ENCODE data around the gene ALK.

The ALK gene

DNA sequence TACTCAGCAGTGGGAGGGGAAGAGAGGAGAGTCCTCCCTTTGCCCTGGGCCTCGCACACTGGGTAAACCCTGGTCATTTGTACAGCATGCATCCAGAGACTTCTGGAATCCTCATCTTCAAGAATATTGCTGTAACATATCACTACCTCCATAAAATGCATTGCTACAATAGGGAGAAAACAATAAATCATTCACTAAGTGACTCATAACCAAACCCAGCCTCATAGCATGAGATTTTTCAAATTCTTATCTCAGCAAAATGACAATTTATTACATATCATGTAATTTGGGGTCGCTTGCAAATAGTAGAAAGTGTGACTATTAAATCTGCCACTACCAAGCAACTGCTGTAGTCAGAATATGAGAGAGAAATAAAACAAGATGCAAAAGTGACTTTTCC, 189.4 kb downstream of the ALK start:
- Histone ChIP-seq H3K9me3 (ENCODE audit: control insufficient read depth in 1 of 2, low read length in 2 of 2) (no peaks in the 10 kb centered on the region), H3K27ac (ENCODE audit: low read length) (no peak overlapping the region), H3K4me3 (ENCODE audit: low read depth in 1 of 2, low read length in 2 of 2) (no peak overlapping the region), H3K36me3 (ENCODE audit: control insufficient read depth in 1 of 2, insufficient read depth in 2 of 2, low read length in 2 of 2) (no peaks in the 10 kb centered on the region), H3K27me3 (ENCODE audit: low read depth, low read length) (no peaks in the 10 kb centered on the region), H3K4me1 (ENCODE audit: control insufficient read depth in 1 of 2, insufficient read depth in 2 of 2, low read length in 2 of 2) (no peaks in the 10 kb centered on the region)

- H3K4me1 ChIP-seq (ENCODE audit: control insufficient read depth in 1 of 2, insufficient read depth in 2 of 2, low read length in 2 of 2): no peaks in the 10 kb centered on the region
Measured at GRCh38 chr2:29729932-29730331, 191.5 kb downstream of the ALK start.

GRCh38 chr2:29729401-29729800, 192.0 kb downstream of the ALK start:
- Histone ChIP-seq H3K36me3 (ENCODE audit: control insufficient read depth in 1 of 2, insufficient read depth in 2 of 2, low read length in 2 of 2) (no peaks in the 10 kb centered on the region), H3K4me1 (ENCODE audit: control insufficient read depth in 1 of 2, insufficient read depth in 2 of 2, low read length in 2 of 2) (no peaks in the 10 kb centered on the region), H3K9me3 (ENCODE audit: control insufficient read depth in 1 of 2, low read length in 2 of 2) (no peaks in the 10 kb centered on the region), H3K27me3 (ENCODE audit: low read depth, low read length) (no peaks in the 10 kb centered on the region), H3K27ac (ENCODE audit: low read length) (no peak overlapping the region), H3K4me3 (ENCODE audit: low read depth in 1 of 2, low read length in 2 of 2) (no peak overlapping the region)

More at GRCh38 chr2:29729932-29730331, 191.5 kb downstream of the ALK start:
- no peaks in the 10 kb centered on the region for H3K27me3 ChIP-seq (ENCODE audit: low read depth, low read length)
- no peaks in the 10 kb centered on the region for H3K9me3 ChIP-seq (ENCODE audit: control insufficient read depth in 1 of 2, low read length in 2 of 2)
- no peak overlapping the region for H3K4me3 ChIP-seq (ENCODE audit: low read depth in 1 of 2, low read length in 2 of 2)
- H3K36me3 ChIP-seq (ENCODE audit: control insufficient read depth in 1 of 2, insufficient read depth in 2 of 2, low read length in 2 of 2): no peaks in the 10 kb centered on the region
- no peak overlapping the region for H3K27ac ChIP-seq (ENCODE audit: low read length)

DNA sequence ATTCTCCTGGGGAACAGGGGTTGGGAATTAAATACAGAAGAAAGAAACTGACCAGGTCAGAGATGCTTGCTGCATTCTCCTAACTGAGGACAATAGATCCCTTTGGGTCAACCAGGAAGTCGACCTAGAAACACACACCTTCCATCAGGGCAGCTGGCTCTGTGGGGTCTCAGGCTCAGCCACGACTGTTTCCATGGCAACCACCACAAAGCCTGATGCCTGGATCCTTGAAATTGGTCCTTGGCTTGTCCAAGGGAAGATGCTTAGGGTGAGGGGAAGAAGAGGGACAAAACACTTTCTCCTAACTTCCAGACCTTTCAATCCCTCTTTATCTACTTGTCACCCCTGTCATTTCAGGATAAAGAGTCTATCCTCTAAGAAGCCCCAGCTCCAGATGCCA, 194.4 kb downstream of the ALK start:
- no peaks in the 10 kb centered on the region for H3K9me3 ChIP-seq (ENCODE audit: control insufficient read depth in 1 of 2, low read length in 2 of 2)
- H3K36me3 ChIP-seq (ENCODE audit: control insufficient read depth in 1 of 2, insufficient read depth in 2 of 2, low read length in 2 of 2): no peaks in the 10 kb centered on the region
- H3K4me3 ChIP-seq (ENCODE audit: low read depth in 1 of 2, low read length in 2 of 2): no peak overlapping the region
- H3K27ac ChIP-seq (ENCODE audit: low read length): no peak overlapping the region
- H3K27me3 ChIP-seq (ENCODE audit: low read depth, low read length): no peaks in the 10 kb centered on the region
- no peaks in the 10 kb centered on the region for H3K4me1 ChIP-seq (ENCODE audit: control insufficient read depth in 1 of 2, insufficient read depth in 2 of 2, low read length in 2 of 2)

DNA sequence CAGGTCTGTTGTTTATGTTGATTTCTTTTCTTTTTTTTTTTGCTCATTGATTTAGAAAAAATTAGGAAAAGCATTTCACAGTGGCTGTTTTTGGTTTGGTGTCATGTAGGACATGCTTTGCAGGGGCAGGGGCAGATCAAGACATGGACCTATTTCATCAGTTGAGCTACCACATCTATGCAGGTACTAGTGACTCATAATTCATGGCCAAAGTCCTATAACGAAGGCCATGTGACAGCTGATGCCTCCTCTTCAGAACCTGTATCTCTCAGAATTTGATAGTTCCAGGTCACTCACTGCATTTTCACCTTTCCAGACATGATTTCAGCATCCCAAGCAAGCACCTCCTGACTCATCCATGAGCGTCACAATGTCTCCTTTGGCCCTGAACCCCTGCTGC, 195.8 kb downstream of the ALK start:
- no peaks in the 10 kb centered on the region for H3K27me3 ChIP-seq (ENCODE audit: low read depth, low read length)
- H3K36me3 ChIP-seq (ENCODE audit: control insufficient read depth in 1 of 2, insufficient read depth in 2 of 2, low read length in 2 of 2): no peaks in the 10 kb centered on the region
- no peak overlapping the region for H3K4me3 ChIP-seq (ENCODE audit: low read depth in 1 of 2, low read length in 2 of 2)
- no peak overlapping the region for H3K27ac ChIP-seq (ENCODE audit: low read length)
- H3K4me1 ChIP-seq (ENCODE audit: control insufficient read depth in 1 of 2, insufficient read depth in 2 of 2, low read length in 2 of 2): no peaks in the 10 kb centered on the region
- H3K9me3 ChIP-seq (ENCODE audit: control insufficient read depth in 1 of 2, low read length in 2 of 2): no peaks in the 10 kb centered on the region

GRCh38 chr2:29724282-29724681, 197.1 kb downstream of the ALK start:
- Histone ChIP-seq H3K27me3 (ENCODE audit: low read depth, low read length) (no peaks in the 10 kb centered on the region), H3K9me3 (ENCODE audit: control insufficient read depth in 1 of 2, low read length in 2 of 2) (no peaks in the 10 kb centered on the region), H3K4me3 (ENCODE audit: low read depth in 1 of 2, low read length in 2 of 2) (no peak overlapping the region), H3K27ac (ENCODE audit: low read length) (no peak overlapping the region), H3K36me3 (ENCODE audit: control insufficient read depth in 1 of 2, insufficient read depth in 2 of 2, low read length in 2 of 2) (no peaks in the 10 kb centered on the region), H3K4me1 (ENCODE audit: control insufficient read depth in 1 of 2, insufficient read depth in 2 of 2, low read length in 2 of 2) (no peaks in the 10 kb centered on the region)

- Histone ChIP-seq H3K27me3 (ENCODE audit: low read depth, low read length) (no peaks in the 10 kb centered on the region), H3K9me3 (ENCODE audit: control insufficient read depth in 1 of 2, low read length in 2 of 2) (no peaks in the 10 kb centered on the region), H3K4me3 (ENCODE audit: low read depth in 1 of 2, low read length in 2 of 2) (no peak overlapping the region), H3K36me3 (ENCODE audit: control insufficient read depth in 1 of 2, insufficient read depth in 2 of 2, low read length in 2 of 2) (no peaks in the 10 kb centered on the region), H3K4me1 (ENCODE audit: control insufficient read depth in 1 of 2, insufficient read depth in 2 of 2, low read length in 2 of 2) (no peaks in the 10 kb centered on the region), H3K27ac (ENCODE audit: low read length) (no peak overlapping the region)
Measured at GRCh38 chr2:29723255-29724001, 198.0 kb downstream of the ALK start.

- Histone ChIP-seq H3K27me3 (ENCODE audit: low read depth, low read length) (no peaks in the 10 kb centered on the region), H3K9me3 (ENCODE audit: control insufficient read depth in 1 of 2, low read length in 2 of 2) (no peaks in the 10 kb centered on the region), H3K36me3 (ENCODE audit: control insufficient read depth in 1 of 2, insufficient read depth in 2 of 2, low read length in 2 of 2) (no peaks in the 10 kb centered on the region), H3K4me1 (ENCODE audit: control insufficient read depth in 1 of 2, insufficient read depth in 2 of 2, low read length in 2 of 2) (no peaks in the 10 kb centered on the region), H3K4me3 (ENCODE audit: low read depth in 1 of 2, low read length in 2 of 2) (no peak overlapping the region), H3K27ac (ENCODE audit: low read length) (no peak overlapping the region)
Measured at GRCh38 chr2:29719639-29720038, 201.7 kb downstream of the ALK start.

- no peaks in the 10 kb centered on the region for H3K36me3 ChIP-seq (ENCODE audit: control insufficient read depth in 1 of 2, insufficient read depth in 2 of 2, low read length in 2 of 2)
- H3K4me3 ChIP-seq (ENCODE audit: low read depth in 1 of 2, low read length in 2 of 2): no peak overlapping the region
- H3K27me3 ChIP-seq (ENCODE audit: low read depth, low read length): no peaks in the 10 kb centered on the region
- H3K4me1 ChIP-seq (ENCODE audit: control insufficient read depth in 1 of 2, insufficient read depth in 2 of 2, low read length in 2 of 2): no peaks in the 10 kb centered on the region
- H3K9me3 ChIP-seq (ENCODE audit: control insufficient read depth in 1 of 2, low read length in 2 of 2): no peaks in the 10 kb centered on the region
- no peak overlapping the region for H3K27ac ChIP-seq (ENCODE audit: low read length)
Measured at GRCh38 chr2:29718076-29718686, 203.2 kb downstream of the ALK start.

DNA sequence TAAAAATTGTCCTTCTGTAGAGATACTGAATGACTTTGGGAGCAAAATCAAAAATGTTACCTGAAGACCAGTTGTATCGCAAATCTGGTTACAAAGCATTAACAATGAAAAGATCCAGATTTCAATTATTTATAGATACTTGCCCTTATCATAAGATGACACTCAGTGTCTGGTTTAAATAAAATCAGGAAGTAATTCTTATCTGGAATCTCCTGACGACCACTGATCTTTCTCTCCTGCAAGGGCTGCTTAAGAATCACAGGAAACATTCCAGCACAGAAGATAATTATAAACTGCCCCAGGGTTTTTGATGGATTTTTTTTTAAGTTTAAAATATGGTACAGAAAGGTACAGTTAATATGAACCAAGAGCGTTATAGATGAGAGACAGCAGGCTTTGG, 205.7 kb downstream of the ALK start:
- Histone ChIP-seq H3K4me3 (ENCODE audit: low read depth in 1 of 2, low read length in 2 of 2) (no peak overlapping the region), H3K27ac (ENCODE audit: low read length) (no peak overlapping the region), H3K36me3 (ENCODE audit: control insufficient read depth in 1 of 2, insufficient read depth in 2 of 2, low read length in 2 of 2) (no peaks in the 10 kb centered on the region), H3K9me3 (ENCODE audit: control insufficient read depth in 1 of 2, low read length in 2 of 2) (no peaks in the 10 kb centered on the region), H3K27me3 (ENCODE audit: low read depth, low read length) (no peaks in the 10 kb centered on the region), H3K4me1 (ENCODE audit: control insufficient read depth in 1 of 2, insufficient read depth in 2 of 2, low read length in 2 of 2) (no peaks in the 10 kb centered on the region)

DNA sequence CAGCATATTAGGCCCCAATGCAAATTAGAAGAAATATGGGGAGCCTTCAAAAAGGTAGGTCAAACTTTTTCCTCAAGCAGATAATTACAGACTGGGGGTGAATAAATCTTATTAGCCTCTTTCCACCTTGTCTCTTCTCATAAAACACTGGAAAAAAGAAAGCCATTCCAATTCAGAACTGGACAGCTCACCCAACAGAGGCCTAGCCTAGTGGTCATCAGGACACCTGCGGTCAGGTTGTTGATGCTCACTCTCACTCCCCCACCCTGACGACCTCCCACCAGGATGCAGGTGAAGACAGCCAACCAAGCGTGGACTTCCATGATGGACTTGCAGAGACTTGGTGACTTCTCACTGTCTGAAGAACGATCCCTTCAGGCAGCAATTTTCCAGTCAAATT, 207.1 kb downstream of the ALK start:
- Histone ChIP-seq H3K27me3 (ENCODE audit: low read depth, low read length) (no peaks in the 10 kb centered on the region), H3K27ac (ENCODE audit: low read length) (no peak overlapping the region), H3K9me3 (ENCODE audit: control insufficient read depth in 1 of 2, low read length in 2 of 2) (no peaks in the 10 kb centered on the region), H3K36me3 (ENCODE audit: control insufficient read depth in 1 of 2, insufficient read depth in 2 of 2, low read length in 2 of 2) (no peaks in the 10 kb centered on the region), H3K4me3 (ENCODE audit: low read depth in 1 of 2, low read length in 2 of 2) (no peak overlapping the region), H3K4me1 (ENCODE audit: control insufficient read depth in 1 of 2, insufficient read depth in 2 of 2, low read length in 2 of 2) (no peaks in the 10 kb centered on the region)
